GM21825 (cell line): ENCODE data around the gene HSP90AB1.
A peak's percentile ranks its signal among the peaks of the same experiment; 100 is the strongest.

Source experiments
- ATAC-seq: cut with Tn5 transposase; IDR thresholded peaks from one replicate; pipeline ENCODE4 v1.9.1; 2021; ENCODE audit warnings: mild to moderate bottlenecking, moderate library complexity; ENCODE audit not compliant: unreplicated experiment

HSP90AB1 gene

DNA sequence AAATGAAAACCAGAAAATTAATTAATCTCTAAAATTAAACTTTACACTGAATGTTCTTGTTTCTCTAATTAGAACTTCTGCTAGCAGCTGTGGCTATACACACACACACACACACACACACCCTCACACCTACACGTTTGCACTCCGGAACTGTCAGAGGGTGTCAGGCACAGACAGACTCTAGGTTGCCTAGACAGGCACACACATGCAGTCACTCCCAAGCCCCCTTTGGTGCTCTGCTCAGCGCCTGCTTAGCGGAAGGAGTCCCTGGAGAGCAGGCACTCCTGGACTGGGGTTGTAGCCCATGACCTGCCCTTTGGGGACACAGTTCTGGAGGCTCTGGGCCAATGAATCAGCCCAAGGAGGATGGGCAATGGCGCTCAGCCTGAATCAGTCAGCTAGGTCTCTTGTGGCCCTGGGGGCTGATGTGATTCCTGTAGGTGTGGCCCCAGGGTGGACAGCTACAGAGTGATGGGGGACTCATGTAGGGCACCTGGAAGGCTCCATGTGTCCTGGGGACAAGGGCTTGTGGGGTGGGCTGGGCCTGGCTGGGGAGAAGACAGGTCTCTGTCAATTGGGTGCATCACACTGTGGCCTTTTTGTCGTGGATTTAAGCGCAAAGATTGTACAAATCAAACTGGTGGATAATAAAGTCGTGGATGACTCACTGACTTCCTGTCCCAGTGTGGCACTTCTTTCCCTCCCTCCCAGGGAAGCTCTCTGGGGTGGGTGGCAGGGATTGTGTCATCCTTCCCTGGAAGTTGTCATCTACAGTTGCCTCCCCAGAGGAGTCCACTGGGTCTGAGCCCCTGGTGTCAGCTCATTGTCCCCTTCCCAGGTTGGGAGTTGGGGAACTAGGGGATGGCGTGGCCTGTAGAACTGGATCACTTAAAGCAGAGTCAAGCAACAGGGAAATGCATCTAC is 32.1 kb downstream of the HSP90AB1 start:
- no peak for ATAC-seq

DNA sequence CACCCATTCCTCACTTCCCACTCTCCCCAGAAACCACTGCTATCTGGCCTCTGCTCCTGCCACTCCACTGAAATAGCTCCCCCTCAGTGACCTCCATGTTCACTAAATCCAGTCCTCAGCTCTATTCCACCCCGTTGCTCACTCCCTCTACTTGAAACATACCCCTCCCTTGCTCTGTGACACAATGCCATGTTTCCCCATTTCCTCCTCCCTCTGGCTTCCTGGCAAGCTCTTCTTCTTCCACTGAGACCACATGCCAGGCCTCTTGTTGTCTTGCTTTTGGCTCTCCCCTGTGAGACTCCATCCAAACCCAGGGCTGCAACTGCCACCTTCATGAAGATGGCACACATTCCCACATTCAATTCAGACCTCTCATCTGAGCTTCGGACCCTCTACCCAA is 37.2 kb downstream of the HSP90AB1 start:
- ATAC-seq: no peak

DNA sequence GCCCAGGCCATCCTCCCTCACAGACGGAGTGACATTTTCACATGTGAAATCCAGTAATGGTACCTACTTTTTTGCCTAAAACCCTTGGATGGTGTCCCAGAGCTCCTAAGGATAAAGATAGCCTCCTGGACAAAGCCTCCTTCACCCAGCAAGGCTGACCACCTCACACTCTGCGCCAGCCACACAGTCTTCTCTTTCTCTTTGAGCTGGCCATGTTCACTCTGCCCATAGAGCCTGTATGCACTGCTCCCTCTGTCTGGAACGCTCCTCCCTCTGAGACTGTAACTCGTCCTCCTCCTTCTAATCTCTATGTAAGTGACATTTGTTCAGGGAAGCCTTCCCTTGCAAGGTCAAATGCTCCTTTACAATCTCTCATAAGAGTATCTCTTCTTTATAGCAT is 38.0 kb downstream of the HSP90AB1 start:
- ATAC-seq: no peak

DNA sequence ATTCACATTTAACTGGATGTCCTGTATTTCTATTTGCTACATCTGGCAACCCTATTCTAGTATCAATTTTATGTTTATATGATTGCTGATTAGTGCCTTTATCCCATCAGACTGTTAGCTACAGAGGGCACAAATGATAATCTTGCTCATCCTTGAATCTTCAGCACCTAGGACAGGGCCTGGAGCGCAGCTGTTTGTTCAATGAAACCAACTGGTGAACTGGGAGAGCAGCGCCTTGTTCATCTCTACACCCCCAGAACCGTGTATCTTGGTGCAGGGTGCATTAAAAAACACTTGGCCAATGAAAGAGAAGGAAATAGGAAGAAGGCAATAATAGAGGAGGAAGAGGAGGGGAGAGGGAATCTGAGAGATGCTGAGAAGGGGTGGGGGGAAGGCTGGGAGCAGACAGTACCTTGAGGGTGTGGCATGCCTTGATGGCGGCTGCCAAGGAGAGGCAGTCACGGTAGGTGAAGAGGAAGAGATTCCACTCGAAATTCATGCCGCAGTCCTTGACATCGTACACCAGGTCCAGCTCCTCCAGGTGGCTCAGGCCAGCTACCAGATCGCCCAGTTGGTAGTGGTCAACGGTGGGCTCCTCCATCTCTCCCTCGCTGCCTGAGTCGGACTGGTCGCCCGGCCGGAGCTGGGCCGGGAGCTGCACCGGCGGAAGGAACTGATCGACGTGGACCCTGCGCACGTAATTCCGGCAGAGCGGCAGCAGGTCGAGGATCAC is 38.8 kb downstream of the HSP90AB1 start:
- no peak for ATAC-seq

DNA sequence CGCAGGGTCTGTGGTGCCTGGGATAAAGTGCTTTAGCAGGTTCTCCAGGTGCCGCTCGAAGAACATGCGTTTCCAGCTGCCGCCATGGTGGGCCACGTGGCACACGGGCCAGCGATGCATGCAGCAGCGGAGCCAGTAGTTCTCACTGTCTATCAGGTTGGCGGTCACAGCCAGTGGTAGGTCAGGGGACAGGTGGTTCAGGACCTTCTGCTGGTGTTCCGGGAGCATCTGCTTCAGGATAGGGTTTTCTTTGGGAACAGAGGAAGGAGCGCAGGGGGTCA is 39.3 kb downstream of the HSP90AB1 start:
- ATAC-seq: no peak

DNA sequence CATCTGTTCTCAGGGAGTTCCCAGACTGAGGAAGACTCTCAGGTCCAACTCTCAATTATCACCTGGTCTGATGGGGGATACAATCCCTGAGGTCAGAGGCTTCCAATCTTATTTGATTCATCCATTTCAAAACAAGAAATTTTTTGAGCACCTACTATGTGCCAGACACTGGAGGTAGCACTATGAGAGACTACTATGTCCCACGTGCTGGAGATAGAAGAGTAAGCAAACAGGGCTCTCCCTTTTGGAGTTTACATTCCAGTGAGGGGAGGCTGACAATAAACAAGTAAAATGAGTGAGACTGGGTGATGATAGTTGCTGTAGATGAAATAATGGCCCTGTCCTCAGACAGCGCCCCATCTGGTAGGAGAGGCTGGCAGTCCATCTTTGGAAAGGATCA is 39.8 kb downstream of the HSP90AB1 start:
- no peak for ATAC-seq

DNA sequence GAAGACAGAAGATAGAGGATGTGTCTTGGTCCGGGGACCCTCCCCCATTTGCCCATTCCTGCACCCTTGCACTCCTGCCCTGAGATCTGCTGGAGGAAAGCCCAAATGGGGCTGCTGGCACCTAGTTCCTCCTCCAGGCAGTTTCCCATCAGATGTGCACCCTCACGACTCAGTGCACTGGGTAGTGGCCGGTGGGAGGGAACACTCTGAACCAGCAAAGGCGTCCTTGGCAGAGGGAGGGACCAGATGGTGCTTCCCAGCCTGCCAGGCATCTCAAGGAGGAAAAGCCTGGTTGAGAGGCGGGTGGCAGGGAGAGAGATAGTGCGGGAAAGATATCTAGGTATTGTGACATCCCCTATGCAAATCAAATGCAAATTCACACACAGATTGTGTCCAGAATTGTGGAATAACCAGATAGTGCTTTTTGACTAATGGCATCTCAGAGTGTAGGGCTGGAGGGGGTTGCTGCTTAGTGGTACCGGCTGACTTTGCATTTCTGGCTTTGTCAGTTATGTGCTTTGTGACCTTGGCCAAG is 42.9 kb downstream of the HSP90AB1 start:
- no peak for ATAC-seq

DNA sequence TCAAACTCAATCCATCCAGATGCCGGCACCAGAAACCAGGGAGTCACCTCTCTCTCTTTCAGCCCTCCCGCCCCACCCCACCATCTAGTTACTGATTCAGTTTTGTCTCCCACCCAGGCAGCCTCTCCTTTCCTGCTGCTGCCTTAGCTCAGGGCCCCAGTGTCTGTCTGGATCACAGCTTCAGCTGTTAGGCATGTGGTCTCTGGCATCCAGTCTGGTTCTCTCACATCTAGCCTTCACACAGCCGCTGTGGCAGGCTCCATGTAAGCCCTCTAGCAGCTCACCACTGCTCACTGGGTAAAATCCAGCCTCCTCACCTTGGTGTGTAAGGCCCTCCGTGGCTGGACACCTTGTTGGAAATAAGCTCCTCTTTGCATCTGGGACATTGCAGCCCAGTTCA is 44.9 kb downstream of the HSP90AB1 start:
- ATAC-seq: no peak

DNA sequence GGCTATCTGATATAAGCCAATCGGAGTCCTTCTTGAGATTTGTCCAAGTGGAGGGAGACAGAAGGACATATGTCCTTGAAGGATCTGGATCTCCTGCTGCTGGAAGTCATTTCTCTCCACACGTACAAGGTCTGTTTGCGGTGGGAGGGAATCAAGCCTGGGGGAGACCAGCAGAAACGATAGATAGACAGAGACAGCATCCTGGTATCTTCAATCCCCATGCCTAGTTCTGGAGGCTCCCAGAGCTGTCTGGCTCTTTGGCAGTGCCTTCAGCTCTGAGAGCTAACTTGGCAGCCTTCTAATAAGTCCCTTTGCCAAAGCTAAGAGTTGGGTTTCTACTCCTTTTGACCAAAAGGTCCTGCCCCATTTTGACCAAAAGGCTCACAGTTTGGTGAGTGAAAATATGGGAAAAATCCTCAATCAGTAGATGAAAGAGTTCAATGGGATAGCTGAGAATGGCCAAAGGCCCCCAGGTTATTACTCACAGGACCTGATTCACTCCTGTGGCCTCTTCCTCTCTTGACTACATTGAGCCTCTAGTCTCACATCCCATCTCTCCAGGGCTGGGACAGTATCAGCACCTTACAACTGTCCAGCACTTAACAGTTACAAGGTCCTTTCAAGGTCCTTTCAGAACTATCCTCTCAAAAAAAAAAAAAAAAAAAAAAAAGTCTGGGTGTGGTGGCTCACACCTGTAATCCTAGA is 45.9 kb downstream of the HSP90AB1 start:
- no peak for ATAC-seq

DNA sequence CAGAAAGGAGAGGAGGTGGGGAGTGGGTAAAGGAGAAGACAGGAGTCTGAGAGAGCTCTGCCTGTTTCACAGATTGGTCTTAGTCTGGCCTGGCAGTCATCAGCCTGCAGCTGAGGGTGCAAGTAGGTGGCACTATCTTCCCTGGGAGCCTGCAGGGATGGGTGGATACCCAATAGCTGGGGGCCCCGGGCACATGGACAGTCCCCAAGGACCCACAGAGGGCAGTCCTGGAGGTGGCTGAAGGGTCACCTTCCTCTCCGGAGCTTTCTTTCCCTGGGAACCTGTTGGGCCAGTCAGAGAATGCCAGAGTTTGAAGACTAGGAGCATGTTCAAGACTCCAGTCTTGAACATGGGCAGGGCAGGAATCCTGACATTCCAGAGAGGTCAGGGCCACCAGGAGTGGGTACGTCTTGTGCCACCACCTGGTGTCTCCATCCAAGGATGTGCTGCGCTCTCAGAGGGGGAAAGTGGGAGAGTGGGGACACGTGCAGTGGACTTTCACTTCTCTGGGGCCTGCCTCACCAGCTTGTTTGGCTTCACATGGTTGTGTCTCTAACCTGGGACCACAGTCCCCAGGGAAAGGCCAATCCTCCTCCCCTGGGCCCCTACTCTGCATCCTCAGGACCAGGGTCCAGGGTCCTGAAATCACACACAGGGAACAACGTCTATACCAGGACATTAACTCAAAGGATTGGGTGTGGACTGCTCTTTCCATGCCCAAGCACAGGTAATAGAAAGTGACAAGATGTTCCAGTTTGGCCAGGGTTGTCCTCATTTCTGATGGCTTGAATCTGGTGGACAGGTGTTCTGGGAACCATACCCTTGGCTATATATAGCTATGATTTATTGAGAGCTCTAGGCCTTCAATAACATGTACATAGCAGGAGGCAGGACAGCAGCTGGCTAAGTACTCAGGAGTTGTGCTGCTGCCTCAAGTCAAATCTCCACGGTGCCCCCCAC is 48.2 kb downstream of the HSP90AB1 start:
- no peak for ATAC-seq

DNA sequence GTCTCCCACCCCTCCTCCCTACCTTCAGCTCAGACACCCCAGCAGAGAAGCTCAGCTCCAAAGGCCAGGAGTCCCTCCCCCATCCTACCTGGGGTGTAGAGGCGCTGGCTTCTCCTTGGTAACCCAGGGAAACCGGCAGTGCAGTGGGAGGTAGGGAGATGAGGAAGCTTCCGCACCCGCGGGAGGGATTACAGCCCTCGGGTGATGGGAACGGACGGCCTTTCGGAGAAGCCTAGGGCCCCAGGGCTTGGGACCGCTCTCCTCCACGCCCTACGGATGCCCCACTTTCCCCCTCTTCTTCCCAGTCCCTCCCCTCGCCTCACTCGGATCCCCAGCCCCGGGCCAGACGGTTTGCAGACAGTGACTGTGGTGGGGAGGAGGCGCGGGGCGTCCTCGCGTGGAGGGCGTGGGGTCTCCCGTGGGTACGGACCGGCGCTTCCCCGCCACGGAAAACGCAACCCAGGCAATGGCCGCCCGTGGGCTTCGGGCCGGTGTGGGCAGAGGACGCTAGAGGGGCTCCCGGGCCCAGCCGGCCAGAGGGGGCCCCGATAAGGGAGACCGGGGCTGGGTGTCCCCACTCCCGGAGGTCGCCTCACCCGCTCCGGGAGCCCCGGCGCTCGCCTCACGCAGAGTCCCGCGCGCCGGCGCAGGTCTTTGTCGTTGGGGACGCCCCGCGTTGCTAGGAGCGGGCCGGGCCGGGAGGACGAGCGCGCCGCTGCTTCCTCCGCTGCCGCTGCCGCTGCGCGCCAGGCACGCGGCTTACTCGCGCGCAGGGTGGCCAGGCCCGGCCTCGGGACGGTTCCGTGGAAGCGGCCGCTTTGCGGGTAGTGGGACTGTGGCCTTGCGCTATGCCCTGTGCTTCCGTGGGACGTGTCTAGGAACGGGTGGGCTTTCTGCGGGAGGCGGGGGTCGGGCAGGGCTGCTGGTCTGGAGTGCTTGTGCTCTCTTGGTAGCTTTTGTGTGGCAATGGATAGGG is 50.5 kb downstream of the HSP90AB1 start:
- peak; percentile 69 for ATAC-seq

DNA sequence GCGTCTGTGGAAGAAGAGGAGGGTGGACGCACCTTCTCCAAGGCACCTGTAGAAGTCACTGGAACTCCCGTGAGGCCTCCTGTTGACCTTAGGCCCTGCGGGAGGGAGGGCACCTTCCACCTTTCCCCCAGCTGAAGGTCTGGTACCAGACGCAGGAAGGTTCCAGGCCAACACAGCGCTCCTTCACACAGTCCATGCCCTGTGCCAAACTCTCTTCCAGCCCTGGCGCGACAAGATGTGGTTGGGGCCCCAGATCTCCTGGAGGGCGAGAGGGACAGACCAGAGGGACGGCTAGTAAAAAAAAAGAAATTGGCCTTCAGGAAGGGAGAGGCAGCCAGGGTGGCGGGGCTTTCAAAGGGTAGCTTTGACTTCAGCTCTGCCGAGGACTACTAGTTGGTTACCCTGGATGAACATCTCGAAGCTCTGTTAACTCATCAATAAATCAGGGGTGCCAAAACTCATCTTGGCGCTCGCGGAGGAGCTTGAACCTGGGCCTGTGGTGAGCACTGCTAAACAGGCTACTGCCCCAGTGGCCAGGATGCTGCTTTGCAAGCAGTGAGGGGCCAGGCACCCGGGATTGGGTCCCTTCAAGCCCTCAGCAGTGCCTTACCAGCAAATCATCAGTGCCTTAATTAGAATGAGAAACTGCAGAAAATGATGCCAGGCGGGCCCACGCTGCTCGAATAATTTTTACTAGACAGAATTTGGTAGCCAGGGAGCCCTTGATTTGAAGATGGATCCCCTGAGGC is 51.3 kb downstream of the HSP90AB1 start:
- ATAC-seq: no peak

DNA sequence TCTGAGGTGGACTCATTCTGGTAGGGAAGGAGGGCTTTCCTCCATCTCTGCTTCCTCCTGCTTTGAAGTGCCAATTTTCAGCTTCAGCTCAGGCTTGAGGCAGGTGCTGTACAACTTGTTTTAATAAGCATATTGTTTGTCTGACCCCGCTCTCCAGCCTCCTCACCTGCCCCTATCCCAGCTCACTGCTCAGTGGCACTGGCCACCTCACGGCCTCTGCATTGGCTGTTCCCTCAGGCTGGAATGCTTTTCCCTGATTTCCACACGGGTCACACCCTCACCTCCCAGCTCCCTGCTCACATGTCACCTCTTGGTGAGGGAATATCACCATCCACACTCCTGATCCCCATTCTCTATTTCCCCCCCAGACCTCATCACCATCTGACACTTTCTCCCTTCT is 52.0 kb downstream of the HSP90AB1 start:
- ATAC-seq: no peak

DNA sequence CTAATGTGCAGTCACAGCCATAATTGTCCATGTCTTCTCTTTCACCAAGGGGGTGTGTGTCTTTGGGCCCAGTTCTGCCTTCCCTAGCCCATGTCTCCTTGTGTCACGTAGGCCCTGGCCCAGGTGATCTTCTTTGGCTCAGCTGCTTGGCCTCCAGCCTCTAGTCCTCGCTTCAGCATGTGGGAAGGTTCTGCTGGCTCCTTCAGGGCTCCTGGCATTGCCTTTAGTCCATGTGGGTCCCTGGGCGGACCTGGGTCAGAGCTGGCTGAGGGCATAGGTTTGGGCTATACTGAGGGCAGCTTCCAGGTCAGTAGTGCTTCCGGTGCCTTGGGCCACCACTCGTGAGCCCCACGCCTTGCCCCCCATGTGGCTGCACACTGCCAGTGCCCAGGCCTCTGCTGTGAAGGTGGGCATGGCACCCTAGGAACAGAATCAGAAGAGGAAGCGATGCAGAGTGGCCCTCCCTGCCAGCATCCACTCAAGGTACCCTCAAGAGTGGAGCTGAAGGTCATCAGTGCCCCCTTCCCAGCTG is 53.5 kb downstream of the HSP90AB1 start:
- ATAC-seq: no peak

DNA sequence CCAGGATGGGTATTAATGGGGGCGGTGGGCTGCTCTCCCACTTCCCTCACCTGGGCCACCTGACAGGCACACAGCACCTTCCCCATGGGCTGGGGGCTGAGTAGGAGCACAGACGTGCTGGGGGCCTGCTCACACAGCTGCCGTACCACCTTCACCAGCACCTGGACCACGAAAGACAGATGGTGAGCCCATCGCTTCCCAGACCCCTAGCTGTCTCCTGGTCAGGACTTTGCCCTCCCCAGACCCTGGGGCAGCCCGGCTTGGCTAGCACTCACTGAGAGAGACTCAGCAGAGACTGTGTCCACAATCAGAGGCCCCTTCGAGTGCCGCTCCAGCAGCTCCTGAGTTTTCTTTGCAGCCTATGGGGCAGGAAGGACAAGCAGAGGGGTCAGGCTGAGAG is 54.2 kb downstream of the HSP90AB1 start:
- no peak for ATAC-seq

DNA sequence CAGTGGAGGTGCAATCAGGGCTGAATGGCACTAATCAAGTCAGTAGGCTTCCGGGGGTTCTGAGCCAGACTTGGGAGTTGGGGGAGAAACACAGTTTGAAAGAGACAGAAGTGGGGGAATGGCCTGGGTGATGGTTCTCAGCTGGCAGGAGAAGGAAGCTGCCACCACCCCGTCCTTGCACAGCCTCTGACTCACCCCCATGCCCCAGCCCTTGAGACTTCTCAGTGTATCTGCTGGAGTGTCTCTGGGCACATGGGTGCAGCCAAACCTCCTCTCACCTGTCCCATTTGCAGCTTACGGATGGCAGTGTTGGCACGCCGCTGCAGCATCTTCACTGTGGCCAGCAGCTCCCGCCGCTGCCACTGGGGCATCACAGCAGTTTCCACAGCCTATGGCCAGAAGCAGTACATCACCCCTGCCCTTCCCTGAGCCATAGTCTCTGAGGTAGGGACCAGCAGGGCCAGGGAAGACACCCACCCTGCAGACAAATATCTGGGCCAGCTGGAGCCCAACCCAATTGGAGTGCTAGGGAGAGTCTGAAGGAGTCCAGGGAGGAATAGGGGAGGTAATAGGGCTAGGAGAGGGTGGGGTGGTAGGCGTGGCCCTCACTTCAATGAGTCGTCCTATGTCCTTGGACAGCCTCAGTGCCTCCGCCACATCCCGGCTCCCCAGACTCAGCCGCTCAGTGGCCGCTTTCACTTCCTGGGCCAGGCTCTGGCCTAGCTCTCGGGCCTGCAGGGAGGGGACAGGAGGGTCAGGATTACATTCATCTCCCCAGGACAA is 55.1 kb downstream of the HSP90AB1 start:
- ATAC-seq: no peak

DNA sequence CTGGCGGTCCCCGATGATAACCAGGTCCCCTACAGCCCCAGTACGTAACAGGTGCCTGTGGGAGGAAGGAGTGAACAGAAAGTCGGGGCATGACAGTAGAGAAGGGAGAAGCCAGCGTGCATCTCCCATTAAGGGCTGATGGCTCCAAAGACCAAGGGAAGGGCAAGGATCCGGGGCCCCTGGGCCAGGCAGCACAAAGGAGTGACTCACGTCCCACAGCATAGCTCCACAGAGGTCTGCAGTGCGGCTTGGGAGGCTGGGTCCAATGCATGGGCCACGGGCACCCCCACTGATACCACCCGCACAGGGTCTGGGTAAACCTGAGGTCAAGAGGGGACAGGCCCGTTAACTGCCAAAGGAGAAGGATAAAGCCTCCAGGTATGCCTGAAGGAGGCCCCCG is 56.0 kb downstream of the HSP90AB1 start:
- no peak for ATAC-seq
